NB4 (cell line): ENCODE results near the gene KLF6.

Experiments
- MAX ChIP-seq: IDR thresholded peaks from 2 replicates; pipeline ENCODE4 v1.6.1; 2011; ENCODE audit warnings: low read depth, low read length
- POLR2A ChIP-seq: IDR thresholded peaks from 2 replicates; pipeline ENCODE4 v1.6.1; 2011; ENCODE audit warnings: mild to moderate bottlenecking; ENCODE audit not compliant: insufficient read length; ENCODE audit errors: extremely low read depth
- TF ChIP-seq, protein P1 (sequence below): IDR thresholded peaks from one replicate; pipeline ENCODE4 v1.5.1; 2012; ENCODE audit warnings: low read depth, low read length

- TF ChIP-seq POLR2A (no peak), MAX (no peak)
- TF ChIP-seq, protein P1, sequence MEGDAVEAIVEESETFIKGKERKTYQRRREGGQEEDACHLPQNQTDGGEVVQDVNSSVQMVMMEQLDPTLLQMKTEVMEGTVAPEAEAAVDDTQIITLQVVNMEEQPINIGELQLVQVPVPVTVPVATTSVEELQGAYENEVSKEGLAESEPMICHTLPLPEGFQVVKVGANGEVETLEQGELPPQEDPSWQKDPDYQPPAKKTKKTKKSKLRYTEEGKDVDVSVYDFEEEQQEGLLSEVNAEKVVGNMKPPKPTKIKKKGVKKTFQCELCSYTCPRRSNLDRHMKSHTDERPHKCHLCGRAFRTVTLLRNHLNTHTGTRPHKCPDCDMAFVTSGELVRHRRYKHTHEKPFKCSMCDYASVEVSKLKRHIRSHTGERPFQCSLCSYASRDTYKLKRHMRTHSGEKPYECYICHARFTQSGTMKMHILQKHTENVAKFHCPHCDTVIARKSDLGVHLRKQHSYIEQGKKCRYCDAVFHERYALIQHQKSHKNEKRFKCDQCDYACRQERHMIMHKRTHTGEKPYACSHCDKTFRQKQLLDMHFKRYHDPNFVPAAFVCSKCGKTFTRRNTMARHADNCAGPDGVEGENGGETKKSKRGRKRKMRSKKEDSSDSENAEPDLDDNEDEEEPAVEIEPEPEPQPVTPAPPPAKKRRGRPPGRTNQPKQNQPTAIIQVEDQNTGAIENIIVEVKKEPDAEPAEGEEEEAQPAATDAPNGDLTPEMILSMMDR: no peak
Measured at GRCh38 chr10:3774814-3775695, 10.0 kb downstream of the KLF6 start.
